Measurements from ENCODE around the gene SLC9A3. TPM values are rescaled to one million over a fixed set of nuclear protein-coding genes. Genes with fewer than 3 reads are reported as not detected.

The SLC9A3 gene
- total RNA-seq, 6 experiments from 2014 or later: 0.63 to 1.00 (median 0.74) TPM

DNA sequence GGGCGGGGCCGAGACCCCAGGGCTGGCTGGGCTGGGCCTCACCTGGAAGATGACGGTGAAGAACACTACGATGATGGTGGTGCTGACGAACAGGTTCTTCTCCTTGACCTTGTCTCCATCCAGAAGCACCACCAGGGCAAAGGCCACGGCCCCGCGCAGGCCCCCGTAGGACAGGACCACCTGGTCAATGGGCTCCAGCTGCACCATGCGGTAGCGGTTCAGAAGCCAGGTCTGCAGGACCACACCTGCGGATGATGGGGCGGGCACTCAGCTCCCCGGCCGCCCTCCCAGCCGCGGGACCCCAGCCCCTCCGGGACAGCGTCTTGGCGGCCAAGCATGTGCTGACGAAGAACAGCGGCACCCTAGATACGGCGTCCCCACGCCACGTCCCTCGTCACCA is 41.7 kb downstream of the SLC9A3 start:
- Mint-ChIP-seq H3K27me3 (ENCODE audit: insufficient read depth) (peaks cover under 1% of the 10 kb centered on the region), H3K4me3 (no peak overlapping the region), H3K27ac (no peak overlapping the region), H3K9me3 (no peaks in the 10 kb centered on the region), H3K36me3 (ENCODE audit: low read depth) (no peaks in the 10 kb centered on the region), H3K4me1 (ENCODE audit: low read depth) (no peaks in the 10 kb centered on the region)
- TF ChIP-seq, protein P1, sequence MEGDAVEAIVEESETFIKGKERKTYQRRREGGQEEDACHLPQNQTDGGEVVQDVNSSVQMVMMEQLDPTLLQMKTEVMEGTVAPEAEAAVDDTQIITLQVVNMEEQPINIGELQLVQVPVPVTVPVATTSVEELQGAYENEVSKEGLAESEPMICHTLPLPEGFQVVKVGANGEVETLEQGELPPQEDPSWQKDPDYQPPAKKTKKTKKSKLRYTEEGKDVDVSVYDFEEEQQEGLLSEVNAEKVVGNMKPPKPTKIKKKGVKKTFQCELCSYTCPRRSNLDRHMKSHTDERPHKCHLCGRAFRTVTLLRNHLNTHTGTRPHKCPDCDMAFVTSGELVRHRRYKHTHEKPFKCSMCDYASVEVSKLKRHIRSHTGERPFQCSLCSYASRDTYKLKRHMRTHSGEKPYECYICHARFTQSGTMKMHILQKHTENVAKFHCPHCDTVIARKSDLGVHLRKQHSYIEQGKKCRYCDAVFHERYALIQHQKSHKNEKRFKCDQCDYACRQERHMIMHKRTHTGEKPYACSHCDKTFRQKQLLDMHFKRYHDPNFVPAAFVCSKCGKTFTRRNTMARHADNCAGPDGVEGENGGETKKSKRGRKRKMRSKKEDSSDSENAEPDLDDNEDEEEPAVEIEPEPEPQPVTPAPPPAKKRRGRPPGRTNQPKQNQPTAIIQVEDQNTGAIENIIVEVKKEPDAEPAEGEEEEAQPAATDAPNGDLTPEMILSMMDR (IDR thresholded peaks at IDR 0.05): no peak
- DNase-seq: no peak

DNA sequence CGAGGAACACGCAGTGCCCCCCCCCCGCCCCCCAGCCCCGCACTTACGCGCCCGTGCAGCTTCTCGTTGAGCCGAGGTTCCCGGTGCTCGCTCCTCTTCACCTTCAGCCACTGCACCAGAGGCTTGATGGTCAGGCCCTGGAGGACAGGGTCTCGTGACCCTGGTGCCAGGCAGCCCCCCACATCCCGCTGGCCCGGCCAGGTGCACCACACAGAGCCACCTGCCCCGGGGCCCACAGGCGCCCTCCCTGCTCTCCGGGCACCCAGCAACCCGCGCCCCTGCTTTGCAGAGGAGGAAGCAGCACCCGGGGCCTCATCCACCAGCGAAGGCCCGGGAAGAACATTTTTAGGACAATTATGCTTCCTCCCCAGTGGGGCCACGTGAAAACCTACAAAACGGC is 42.2 kb downstream of the SLC9A3 start:
- no peaks in the 10 kb centered on the region for H3K9me3 Mint-ChIP-seq
- TF ChIP-seq, protein P1 (IDR thresholded peaks at IDR 0.05): no peak
- no peaks in the 10 kb centered on the region for H3K36me3 Mint-ChIP-seq (ENCODE audit: low read depth)
- H3K27me3 Mint-ChIP-seq (ENCODE audit: insufficient read depth): no peaks in the 10 kb centered on the region; the same call in none of the 2 replicates
- H3K27ac Mint-ChIP-seq: no peak overlapping the region
- DNase-seq: no peak
- H3K4me3 Mint-ChIP-seq: no peak overlapping the region
- H3K4me1 Mint-ChIP-seq (ENCODE audit: low read depth): no peaks in the 10 kb centered on the region

- TF ChIP-seq, protein P1 (IDR thresholded peaks at IDR 0.05): no peak
- no peak for DNase-seq
- Mint-ChIP-seq H3K36me3 (ENCODE audit: low read depth) (no peaks in the 10 kb centered on the region), H3K27me3 (ENCODE audit: insufficient read depth) (peaks cover 3% of the 10 kb centered on the region), H3K9me3 (no peaks in the 10 kb centered on the region), H3K4me3 (no peak overlapping the region), H3K4me1 (ENCODE audit: low read depth) (no peaks in the 10 kb centered on the region), H3K27ac (no peak overlapping the region)
Observed at GRCh38 chr5:481347-481746, 42.9 kb downstream of the SLC9A3 start.

DNA sequence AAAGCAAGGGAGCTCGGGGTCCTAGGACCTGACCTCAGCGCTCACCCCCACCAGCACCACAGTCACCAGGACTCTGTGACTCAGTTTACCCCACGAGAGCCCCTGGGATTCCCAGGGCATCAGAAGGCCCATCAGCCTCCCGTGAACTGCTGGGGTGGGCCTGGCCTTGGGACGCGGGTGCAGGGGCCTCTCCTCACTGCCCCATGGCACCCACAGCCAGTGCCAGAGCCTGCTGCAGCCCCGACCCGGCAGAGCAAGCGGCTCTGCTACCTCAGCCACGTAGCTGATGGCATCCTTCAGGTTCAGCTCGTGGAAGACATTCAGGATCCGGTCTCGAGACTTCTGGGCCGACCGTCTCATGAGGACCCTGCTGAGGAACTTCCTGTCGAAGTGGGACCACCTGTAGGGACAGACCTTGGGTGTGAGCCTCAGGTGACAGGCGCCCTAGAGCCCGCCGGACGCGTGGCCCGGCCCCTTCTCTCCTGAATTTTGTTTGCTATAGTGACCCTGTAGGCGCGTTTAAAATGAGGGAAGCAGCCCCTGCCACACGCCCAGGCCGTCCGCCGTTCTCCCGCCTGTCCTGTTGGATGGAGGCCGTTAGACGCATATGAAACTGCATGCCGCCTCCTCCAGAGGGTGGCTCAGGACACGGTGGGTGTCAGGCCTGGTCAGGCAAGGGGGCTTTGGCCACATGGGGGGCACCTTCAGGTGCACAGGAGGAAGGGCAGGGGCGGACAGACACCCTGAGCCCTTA is 44.5 kb downstream of the SLC9A3 start:
- no peak for DNase-seq
- H3K27ac Mint-ChIP-seq: no peak overlapping the region
- no peak overlapping the region for H3K4me3 Mint-ChIP-seq
- TF ChIP-seq, protein P1 (IDR thresholded peaks at IDR 0.05): no peak
- peaks cover 8% of the 10 kb centered on the region for H3K27me3 Mint-ChIP-seq (ENCODE audit: insufficient read depth)
- H3K36me3 Mint-ChIP-seq (ENCODE audit: low read depth): no peaks in the 10 kb centered on the region
- H3K9me3 Mint-ChIP-seq: no peaks in the 10 kb centered on the region
- no peaks in the 10 kb centered on the region for H3K4me1 Mint-ChIP-seq (ENCODE audit: low read depth)

GRCh38 chr5:478982-479535 is 45.2 kb downstream of the SLC9A3 start:
- H3K4me3 Mint-ChIP-seq: no peak overlapping the region
- no peaks in the 10 kb centered on the region for H3K9me3 Mint-ChIP-seq
- no peak overlapping the region for H3K27ac Mint-ChIP-seq
- no peaks in the 10 kb centered on the region for H3K36me3 Mint-ChIP-seq (ENCODE audit: low read depth)
- TF ChIP-seq, protein P1 (IDR thresholded peaks at IDR 0.05): no peak
- no peak for DNase-seq
- peaks cover 9% of the 10 kb centered on the region for H3K27me3 Mint-ChIP-seq (ENCODE audit: insufficient read depth)
- no peaks in the 10 kb centered on the region for H3K4me1 Mint-ChIP-seq (ENCODE audit: low read depth)
